GM21360 (cell line): Measurements from ENCODE around the gene SLC7A14.

Experiments used
- ATAC-seq: cut with Tn5 transposase; IDR thresholded peaks from one replicate; pipeline ENCODE4 v1.9.1; 2021; ENCODE audit warnings: mild to moderate bottlenecking, moderate library complexity; ENCODE audit not compliant: unreplicated experiment

Gene SLC7A14

GRCh38 chr3:170499562-170500156 is 86.2 kb downstream of the SLC7A14 start:
- ATAC-seq, result no peak

GRCh38 chr3:170497207-170498095 is 88.4 kb downstream of the SLC7A14 start:
- ATAC-seq, result no peak

GRCh38 chr3:170496868-170497140 is 89.1 kb downstream of the SLC7A14 start:
- ATAC-seq, result no peak

- no peak for ATAC-seq
Measured at GRCh38 chr3:170496026-170496867, 89.6 kb downstream of the SLC7A14 start.

DNA sequence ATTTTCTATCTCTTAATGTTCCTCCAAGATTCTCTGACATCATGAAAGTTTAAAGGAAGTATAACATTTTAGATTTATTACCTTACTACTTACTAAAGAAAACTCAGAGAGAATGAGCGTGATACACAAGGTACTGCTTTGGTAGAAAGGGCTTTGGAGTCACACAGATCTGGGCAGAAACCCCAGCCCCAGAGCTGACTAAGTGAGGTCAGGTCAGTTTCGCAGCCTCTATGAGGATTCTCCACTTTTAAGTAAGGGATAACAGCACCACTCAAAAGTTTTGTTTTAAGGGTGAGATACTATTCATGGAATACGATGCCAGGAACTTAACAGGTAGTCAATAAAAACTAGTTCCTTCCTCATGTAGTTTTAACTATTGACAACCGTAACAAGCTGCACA is 91.1 kb downstream of the SLC7A14 start:
- no peak for ATAC-seq

DNA sequence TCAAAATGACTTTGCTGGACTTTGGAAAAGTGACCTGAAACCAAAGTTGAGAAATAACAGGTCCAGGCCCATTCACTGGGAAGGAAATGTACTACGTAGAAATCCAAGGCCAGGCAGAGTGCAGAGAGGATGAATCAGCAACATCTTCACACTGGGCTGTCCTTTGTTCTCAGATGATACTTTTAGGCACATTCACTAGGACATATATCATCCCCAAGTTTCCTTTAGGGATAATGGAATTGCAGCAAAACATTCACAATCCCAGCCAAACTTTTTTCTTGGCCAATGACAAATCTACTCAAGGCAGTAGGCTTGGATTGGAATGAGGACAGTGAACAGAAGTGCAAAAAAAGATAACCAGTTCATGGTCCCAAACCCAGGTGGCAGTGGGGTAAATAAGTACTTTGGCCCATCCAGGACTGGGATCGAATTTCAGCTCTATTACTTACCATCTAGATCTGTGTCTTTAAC is 92.1 kb downstream of the SLC7A14 start:
- no peak for ATAC-seq

GRCh38 chr3:170491901-170492300 is 94.0 kb downstream of the SLC7A14 start:
- ATAC-seq, result no peak

DNA sequence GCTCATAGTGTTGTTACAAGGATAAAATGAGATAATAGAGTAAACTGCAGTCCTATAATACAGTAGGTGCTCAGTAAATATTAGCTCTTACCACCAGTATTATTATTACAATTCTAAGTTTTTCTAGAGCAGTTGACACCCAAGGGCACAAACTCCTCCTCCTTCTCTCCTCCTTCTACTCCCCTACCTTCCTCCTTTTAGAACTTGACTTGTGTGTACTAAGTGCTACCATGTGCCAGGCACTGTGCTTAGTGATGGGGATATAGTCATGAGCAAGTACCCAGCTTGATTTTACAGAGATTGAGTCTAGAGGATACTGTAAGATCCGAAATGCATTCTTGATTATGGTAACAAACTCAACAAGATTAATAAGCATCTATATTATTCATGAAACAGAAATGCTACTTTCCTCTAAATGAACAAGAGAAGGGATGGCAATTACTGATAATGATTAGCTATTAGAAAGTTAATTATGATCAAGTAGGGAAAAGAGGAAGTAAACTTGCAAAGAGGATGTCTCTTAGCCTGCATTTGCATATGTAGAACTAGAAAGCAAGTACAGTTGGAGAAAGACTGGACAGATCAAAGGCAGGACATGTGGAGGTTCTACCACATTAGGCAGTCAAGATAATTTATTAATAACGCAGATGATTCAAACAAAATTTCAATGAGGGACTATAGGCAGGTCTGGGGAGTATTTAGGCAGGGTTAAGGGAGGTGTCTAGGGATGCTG is 94.9 kb downstream of the SLC7A14 start:
- ATAC-seq, result no peak

GRCh38 chr3:170488802-170489201 is 97.1 kb downstream of the SLC7A14 start:
- ATAC-seq, result no peak

- ATAC-seq, result no peak
Measured at GRCh38 chr3:170487031-170487430, 98.8 kb downstream of the SLC7A14 start.

DNA sequence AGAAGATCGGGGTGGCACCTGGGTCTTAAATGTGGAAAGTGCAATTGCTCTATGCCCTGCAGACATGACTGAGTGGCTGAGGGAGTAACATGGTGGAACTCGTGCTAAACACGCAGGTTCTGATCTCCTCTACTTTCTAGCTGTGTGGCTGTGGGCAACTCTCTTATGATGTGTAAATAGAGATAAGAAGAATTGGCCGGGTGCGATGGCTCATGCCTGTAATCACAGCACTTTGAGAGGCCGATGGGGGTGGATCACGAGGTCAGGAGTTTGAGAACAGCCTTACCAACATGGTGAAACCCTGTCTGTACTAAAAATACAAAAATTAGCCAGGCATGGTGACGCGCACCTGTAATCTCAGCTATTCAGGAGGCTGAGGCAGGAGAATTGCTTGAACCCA is 99.5 kb downstream of the SLC7A14 start:
- ATAC-seq, result no peak

- no peak for ATAC-seq
Measured at GRCh38 chr3:170485696-170486095, 100.2 kb downstream of the SLC7A14 start.

DNA sequence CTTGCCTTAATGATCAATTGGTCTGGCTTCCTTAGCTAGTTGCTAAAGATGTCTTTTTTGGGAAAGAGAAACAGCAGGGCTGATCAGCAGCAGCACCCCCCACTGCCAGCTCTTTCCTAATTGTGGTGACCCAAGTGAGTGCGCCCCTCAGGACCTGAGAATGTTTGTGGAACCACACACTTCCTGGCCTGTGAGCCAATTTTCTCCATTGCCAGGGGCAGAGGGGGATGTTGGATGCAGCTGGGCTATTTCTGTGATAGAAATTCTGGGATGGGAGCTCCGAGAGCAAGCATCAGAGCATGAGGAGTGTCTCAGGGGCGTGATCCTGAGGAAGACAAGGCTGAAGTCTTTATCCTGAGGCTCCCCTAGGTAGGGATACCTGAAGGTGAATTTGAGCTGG is 100.6 kb downstream of the SLC7A14 start:
- no peak for ATAC-seq

DNA sequence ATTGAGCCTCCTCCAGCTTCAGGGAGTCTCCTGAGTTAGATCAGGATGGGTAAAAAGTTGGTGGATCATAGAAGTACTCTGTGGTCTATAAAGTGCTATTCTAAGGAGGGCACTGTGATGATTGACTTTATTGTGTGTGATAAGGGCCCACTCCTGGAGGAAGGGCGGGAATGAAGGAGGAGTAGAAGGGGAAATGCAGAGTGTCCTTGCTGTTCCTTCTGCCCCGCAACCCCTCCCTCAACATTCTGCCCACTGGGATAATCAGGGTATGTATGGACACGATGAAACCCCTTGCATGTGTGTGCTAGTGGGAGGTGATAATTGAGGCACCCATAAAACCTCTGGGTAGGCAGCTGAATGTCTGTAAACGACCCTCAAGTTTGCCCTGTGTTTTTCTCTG is 101.0 kb downstream of the SLC7A14 start:
- no peak for ATAC-seq

DNA sequence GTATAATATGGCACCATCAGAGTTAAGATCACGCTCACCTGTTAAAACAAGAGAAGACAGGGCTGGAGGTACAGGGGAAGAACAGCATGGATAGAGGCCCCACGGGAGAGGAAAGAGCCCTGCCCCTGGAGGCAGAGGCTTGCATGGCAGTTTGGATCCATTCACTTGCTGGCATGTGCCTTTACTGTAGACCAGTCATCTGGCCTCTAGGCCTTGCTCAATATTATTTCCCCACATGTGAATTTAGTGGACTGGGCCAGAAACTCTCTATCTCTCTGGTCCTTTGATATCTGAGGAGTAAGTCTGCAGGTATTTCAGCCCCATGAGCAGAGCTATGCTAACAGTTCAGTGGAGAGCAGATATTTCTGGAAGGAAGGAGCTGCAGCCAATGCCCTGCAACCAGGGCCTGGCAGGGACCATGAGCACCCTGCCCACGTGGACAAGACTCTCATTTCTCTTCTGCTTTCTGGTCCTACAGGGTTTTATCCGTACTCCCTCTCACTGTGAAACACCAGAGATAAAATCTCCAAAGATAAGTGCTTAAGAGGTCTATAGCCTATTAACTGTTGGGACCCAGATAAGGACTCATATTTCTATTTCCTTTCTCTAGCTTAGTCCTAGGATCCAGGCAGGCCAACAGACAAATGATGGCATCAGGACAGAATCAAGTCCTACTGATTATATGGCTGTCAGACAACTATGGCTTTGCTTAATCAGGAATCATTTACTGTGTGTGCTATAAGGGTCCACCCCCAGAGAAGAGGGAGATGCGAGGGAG is 102.2 kb downstream of the SLC7A14 start:
- no peak for ATAC-seq

- ATAC-seq, result no peak
Measured at GRCh38 chr3:170482199-170482598, 103.7 kb downstream of the SLC7A14 start.

DNA sequence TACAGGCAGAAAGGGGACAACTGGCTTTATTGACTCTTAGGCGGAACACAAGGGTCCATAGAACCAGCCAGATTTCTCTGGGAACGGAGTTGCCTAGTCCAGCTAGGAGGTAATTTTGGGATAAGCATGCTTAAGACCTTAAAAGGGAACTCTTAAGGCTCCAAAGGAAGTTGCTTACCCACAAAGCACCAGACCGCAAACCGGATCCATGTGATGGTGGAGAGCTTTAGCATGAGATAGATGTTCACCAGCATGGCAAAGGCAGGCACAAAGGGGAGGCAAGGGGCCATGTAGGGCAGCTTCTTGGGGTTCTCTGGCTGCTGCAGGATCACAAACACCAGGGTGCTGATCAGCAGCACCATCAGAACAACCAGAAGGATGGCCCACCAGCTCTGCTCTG is 105.8 kb downstream of the SLC7A14 start:
- no peak for ATAC-seq

GRCh38 chr3:170477395-170477794 is 108.5 kb downstream of the SLC7A14 start:
- ATAC-seq, result no peak

GRCh38 chr3:170476291-170476690 is 109.6 kb downstream of the SLC7A14 start:
- ATAC-seq, result no peak

- no peak for ATAC-seq
Measured at GRCh38 chr3:170475092-170475685, 110.7 kb downstream of the SLC7A14 start.
